ENCODE measurements around the gene FAF2.
"Not testable (repeated sequence)": the region's sequence is repeated elsewhere in the genome, so short reads cannot be mapped to it uniquely, and the experiment has no call there.

The FAF2 gene

DNA sequence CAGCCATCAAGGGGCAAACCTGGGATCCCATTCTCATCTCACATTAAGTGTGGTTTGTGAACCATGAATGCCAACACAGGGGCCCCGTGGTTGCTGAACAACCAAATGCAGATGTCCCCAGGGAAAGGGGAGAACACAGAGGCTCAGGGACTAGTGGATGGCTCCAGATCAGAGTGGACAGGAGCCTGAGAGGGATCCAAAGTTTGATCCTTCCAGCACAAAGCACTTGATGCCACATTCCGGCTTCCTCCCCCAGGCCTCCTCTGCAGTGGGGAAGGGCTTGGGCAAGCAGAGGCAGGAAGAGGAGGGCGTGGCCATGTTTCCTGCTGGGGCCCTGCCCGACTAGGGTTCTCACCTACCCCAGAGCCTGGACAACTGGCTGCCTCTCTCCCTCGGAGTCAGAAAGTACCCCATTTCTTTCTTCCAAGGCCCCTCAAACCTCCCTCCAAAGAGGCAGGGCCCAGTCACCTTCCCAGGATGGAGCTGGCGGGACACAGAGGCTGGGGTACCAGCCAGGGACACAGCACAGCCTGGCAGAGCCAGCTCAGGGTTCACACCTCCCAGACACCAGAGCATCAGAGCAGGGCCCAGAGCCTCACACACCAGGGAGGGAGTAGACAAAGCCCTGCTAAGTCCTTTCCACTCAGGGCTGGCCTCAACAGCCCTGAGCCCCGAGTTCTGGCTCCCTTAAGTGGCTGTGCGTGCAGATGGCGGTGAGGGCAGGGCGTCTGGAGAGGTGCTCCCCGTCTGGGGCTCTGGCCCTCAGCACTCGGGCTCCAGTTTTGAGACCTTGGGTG, 93.4 kb downstream of the FAF2 start:
- in situ Hi-C loops (cut with MboI; ENCODE audit: low sequenced_read_pairs), result no loop called here

DNA sequence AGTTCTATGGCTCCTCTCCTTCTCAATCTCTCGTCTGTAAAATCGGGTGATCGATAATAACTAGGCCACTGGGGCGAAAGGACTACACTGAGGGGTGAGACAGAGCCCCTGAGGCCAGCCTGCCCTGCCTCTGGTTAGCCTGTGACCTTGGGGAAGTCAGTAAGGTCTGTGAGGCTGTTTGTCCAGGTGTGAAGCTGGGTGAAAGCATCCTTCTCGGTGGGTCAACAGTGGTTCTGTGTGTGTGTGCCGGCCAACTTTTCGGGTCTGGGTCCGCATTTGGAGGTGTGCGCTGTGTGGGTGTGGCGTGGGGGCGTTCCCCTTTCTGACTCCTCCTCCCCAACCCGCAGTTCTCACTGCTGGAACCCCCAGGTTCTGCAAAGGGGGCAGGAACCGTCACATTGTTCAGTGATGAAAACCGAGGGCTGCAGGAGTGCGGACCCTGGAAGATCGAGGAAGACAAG, 94.0 kb downstream of the FAF2 start:
- in situ Hi-C loops (cut with MboI; ENCODE audit: low sequenced_read_pairs), result no loop called here

DNA sequence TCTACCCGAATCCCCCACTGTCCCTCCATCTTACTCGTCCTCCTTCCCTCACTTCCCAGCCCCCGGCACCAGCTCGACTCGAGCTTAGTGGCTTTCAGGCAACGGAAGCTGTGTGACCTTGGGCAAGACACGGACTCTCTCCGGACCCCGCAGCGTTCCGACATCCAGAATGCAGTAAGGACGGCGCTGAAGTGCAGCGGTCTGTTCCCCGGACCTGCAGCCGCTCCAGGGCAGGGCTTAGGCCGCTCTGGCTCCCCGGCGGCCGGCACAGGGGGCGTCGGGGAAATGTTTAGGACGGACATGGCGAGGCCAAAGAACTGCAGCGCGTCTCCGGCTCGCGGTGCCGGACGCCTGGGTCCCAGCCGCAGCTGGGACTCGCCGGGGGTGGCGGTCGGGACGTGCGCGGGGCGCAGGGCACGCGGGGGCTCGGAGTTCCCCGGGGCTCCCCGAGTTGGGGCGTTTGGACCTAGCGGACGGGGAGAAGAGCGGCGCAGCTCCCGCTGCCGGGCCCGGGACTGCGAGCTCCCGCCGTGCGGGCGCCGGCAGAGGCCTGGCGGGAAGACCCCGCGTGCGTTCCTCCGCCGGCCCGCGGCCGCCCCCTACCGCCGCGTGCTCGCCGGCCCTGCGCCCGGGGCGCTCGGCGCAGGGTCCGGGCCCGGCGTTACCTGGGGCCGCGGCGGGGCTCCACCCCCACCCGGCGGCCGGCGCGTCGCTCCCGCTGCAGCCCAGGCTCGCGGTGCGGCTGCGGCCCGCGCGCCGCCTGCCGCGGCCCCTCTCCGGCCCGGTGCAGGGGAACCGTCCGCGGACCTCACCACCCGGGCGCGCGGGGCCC, 94.6 kb downstream of the FAF2 start:
- in situ Hi-C loops (cut with MboI; ENCODE audit: low sequenced_read_pairs), result no loop called here

DNA sequence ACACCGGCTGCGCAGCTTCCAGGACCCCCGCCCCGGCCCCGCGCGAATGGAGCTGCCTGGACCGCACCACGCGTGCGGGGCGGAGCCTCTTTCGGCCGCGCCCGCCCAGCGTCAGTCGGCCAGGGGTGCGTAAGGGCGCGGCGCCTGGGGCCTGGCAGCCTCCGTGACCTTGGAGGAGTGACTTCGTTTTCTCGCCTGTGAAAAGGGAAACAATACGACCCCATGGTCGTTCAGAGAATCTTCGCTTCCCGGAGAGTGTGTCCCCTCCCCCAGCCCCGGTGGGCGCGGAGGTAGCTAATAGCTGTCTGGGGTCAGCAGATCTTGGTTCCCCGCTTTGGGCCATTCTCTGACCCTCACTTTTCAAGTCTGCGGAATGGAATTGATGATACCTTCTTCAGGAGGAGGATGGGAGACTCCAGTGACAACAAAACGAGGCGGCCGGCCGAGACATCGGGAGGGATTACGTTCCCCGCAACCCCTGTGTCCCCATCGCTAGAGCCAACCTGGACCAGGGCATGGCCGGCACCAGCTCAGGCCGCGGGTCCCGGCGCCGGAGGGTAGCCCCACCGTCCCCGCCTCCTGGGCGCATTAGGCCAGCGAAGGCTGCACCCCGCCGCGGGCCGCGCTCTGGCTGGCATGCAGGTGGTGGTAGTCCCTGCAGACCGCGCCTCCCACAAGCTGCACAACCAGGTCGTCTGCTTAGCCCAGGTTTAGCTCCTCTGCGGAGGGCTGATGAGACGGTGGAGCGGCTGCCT, 95.4 kb downstream of the FAF2 start:
- in situ Hi-C loops (cut with MboI; ENCODE audit: low sequenced_read_pairs), result no loop called here

DNA sequence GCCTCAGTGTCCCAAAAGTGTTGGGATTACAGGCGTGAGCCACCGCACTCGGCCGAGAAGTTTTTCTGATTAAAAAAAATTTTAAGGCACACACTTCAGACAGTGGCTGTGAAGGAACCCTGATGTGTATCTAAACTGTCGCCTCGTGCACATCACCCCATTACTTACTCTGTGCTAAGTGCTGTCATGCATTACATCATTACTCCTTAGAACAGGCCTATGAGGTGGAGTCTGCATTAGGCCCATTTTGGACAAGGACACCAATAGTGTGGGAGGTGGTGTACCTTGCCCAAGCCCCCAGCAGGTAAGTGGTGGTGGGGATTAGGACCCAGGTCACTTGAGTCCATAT, 97.2 kb downstream of the FAF2 start:
- in situ Hi-C loops (cut with MboI; ENCODE audit: low sequenced_read_pairs), result no loop called here

DNA sequence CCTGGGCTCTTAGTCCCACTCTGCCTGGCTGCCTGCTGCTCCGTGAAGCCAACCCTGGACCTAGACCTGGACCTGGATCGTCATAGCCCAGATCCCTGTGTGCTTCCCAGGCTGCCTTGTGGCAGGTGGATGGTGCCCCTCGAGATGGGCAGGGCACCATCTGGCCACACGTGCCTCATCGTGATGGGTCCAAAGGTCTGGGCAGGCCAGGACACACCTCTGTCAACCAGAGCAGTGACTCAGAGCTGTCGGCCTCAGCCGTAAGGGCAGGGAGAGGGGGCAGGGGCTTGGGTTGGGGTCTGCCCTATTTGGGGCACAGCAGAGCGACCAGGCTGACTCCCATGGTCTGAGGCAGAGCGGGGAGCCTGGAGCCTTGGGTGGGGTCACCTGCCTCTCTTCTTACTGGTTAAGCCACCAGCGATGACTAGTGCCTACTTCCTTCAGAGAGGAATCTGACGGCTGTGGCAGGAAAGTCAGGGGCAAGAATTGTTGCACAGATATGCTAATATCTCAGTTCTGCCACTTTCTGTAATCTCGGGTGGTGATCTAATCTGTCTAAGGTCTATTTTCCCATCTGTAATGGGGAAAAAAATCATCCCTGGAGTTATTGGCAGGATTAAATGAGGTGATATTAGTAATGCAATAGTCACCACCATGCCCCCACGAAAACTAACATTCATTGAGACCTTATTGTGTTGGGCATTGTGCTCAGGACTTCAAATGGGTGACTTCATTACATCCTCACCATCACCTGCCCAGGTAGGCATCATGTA, 97.7 kb downstream of the FAF2 start:
- in situ Hi-C loops (cut with MboI; ENCODE audit: low sequenced_read_pairs), result no loop called here

DNA sequence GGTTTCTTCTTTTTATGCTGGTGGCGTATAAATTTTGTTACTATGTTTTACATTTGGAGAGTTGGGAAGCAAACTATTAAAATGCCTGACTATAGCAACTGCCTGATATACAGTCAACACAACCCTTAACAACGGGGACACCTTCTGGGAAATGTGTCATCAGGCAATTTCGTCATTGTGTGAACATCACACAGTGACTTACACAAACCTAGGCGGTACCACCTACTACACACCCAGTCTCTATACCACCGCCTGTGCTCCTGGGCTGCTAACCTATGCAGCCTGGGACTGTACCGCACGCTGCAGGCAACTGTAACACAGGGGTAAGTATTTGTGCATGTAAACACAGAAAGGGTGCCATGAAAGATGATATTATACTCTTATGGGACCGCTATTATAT, 99.6 kb downstream of the FAF2 start:
- in situ Hi-C loops (cut with MboI; ENCODE audit: low sequenced_read_pairs), result no loop called here

DNA sequence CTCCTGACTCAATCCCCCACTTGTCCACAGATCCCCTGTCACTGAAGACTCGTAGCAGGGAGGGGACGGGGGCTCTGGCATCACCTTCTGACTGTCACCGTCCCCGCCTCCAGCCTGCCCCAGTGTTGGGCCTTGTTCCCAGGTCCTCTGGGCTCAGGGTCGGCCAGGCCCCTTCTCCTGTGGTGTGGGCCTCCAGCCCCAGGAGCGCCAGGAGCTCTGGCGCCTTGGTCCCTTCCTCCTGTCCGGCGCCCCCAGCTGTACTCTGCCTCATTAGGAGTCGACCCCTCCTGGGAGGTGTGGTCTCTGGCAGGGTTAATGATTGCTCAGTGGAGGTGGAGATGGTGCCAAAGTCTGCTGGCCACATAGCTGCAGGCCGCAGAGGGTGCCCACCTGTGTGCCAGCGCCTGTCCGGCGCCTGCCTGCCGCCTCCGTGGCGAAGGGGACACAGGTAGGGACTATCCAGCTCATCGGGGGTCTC, 100.8 kb downstream of the FAF2 start, which contains the start of gene CDHR2:
CDHR2 (plus strand) TSS at position 376 of the 478 bp plus-strand sequence. CDS start 16,011 bp downstream, outside the sequence.
- in situ Hi-C loops (cut with MboI; ENCODE audit: low sequenced_read_pairs), result no loop called here

DNA sequence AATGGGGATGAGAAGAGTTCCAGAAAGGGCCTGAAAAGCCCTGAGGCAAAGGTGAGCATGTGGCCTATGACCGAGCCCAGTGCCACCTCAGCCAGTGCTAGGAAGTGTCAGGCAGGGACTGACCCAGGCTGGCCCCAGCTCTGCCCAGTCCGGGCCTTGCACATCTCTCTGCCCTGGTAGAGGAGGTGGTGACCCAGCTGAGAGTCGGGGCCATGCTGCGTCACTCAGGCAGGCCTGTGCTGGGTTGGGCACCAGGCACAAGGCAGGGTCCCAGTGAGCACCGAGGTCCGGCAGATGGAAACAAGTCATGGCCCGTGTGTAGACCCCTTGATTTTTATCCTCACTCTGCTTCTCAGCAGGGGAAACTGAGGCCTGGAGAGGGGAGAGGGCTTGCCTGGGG, 101.7 kb downstream of the FAF2 start:
- in situ Hi-C loops (cut with MboI; ENCODE audit: low sequenced_read_pairs), result no loop called here

DNA sequence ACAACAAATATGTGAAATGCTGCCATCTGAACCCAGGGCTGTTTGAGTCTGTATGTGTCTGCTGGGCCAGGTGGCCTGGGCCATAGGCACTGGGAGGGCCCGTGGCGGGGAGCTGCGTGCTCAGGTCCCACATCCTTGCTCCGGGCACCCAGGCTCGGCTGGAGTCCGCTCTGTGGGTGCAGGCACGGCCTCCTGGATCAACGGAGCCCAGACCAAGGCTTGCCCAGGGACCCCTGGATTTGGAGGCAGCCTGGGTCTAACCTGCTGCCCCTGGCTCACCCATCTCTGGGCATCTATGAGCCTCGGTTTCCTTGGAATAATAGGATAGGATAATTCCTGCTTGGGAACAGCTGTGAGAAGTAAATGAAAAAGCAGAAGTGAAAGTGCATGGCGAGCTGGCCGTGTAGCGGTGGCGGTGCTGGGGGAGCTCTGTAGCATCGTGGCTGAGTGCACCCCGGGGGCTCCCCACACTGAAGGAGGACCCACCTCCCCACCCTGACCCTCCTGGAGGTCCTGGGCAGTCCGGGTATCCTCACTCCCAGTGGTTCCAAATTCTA, 102.2 kb downstream of the FAF2 start:
- in situ Hi-C loops (cut with MboI; ENCODE audit: low sequenced_read_pairs), result no loop called here

DNA sequence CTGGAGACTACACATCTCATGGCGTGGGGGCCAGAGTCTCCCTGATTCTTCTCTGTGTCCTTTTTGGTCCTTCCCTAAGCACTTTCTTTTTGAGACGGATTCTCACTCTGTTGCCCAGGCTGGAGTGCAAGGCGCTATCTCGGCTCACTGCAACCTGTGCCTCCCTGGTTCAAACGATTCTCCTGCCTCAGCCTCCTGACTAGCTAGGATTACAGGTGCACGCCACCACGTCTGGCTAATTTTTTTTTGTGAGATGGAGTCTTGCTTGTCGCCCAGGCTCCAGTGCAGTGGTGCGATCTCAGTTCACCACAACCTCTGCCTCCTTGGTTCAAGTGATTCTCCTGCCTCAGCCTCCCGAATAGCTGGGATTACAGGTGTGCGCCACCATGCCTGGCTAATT, 102.8 kb downstream of the FAF2 start:
- in situ Hi-C loops (cut with MboI; ENCODE audit: low sequenced_read_pairs), result not testable (repeated sequence)

DNA sequence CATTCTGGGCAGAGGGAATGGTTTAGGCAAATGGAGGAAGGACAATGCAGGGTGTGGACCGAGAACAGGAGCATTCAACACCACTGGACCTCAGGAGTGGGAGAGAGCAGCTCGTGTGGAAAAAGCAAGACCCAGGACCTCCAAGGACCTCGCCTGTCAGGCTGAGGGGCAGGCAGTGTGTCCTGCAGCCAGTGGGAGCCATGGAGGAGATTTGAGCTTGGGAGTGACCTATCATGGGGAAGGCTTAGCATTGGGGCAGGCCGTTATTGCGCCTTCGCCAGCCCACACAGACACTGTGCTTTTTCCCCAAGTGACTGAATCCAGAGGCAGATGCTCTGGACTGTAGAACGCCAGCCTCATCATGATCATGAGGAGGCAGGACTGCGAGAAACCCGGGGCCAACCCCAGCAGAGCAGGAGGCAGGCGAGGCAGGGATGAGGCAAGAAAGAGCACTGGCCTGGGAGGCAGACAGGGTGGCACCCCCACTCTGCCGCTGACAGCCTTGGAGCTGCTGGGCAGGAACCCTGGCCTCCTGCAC, 104.2 kb downstream of the FAF2 start:
- in situ Hi-C loops (cut with MboI; ENCODE audit: low sequenced_read_pairs), result no loop called here

DNA sequence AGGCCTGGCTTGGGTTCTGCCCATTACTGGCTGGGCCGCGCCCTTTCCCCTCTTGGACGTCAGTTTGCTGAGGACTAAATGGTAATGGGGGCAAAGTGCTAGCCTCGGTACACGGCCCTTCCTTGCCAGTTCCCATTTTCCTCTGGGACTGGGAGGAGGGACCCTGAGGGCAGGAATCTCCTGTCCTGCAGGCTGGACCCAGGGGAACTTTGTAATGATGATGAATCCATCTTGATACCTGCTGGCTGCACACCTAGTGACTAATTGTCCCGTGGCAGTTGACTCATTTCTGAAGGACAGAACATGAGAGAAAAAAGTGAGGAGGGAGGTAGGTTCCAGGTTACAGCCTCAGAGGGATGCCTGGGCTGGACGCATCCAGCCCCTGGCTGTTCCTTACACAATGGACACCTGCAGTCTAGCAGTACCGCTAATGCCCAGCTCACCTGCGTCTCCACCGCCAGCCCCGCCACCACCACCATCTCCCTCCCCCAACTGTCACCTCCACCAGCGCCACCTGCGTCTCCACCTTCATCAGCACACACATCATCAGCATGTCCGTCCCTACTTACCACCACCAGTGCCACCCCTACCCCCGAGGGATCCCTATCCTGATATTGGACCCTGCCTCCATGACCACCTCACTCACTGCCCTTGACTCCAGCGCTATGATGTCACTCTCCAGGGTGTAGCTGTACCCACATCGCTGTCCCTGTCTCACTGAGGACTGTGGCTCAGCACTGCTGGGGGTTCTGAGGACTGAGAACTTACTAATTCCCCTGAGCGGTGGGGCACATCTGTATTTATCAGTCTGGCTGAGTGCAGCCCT, 105.3 kb downstream of the FAF2 start:
- in situ Hi-C loops (cut with MboI; ENCODE audit: low sequenced_read_pairs), result no loop called here

DNA sequence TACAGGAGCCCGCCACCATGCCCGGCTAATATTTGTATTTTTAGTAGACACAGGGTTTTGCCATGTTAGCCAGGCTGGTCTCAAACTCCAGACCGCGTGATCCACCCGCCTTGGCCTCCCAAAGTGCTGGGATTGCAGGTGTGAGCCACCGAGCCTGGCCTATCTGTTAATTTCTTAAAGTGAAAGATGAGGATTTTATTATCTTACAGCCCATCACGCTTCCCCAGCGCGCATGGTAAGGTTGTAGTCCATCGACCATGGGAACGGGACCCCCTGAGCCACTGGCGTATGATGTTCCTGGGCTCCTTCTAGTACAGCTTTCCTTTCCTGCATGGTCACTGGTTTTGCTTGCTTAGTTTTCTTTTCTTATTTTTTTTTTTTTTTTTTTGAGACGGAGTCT, 109.7 kb downstream of the FAF2 start:
- in situ Hi-C loops (cut with MboI; ENCODE audit: low sequenced_read_pairs), result no loop called here

All from HL-60/S4 (cell line).